ENCODE measurements around the gene NUP35. TPM values are rescaled to one million over a fixed set of nuclear protein-coding genes. Genes with fewer than 3 reads are reported as not detected.

Gene NUP35
- total and polyA plus RNA-seq, 2 of the 8 experiments (the other 6 are each of a cell fraction or from before 2014, with no cell fraction given): 30.7 to 48.7 TPM

DNA sequence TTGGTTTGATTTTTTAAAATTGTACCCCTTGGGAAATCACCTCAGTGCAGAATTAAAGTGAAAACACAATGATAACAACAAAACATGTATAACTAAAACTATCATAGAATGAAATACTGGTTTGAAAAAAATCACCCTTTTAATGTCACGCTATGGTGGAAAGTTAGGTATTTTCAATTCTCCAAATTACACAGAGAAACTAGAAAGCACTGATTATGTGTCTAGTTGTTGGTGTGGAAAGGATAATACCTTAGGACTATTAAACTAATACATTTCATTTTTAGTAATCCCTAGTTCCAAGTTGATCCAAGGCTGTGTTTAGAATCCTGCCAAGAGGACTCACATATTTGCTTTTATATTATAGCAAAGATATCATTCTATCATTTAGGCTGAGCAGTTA is 71.2 kb downstream of the NUP35 start:
- H2AFZ ChIP-seq (ENCODE audit: low read length): no peak overlapping the region
- 93% methylated on average over 1 of the region's 1 CpG; no CpG with 5 or more reads in 1 of the 2 experiments for whole genome bisulfite sequencing, 2 experiments (ENCODE audit: extremely low coverage in 1 of 2, insufficient coverage in 1 of 2, insufficient read length in 1 of 2, insufficient replicate concordance in 2 of 2, low coverage in 1 of 2, low lambda C conversion rate in 2 of 2, missing lambda C conversion rate in 1 of 2)

More for the DNA sequence above, 71.2 kb downstream of the NUP35 start:
- Histone ChIP-seq H3K36me3 (ENCODE audit: control insufficient read depth in 2 of 4, insufficient read depth in 4 of 4, low read length in 3 of 4) (peaks cover 0 to 6% (median 0%) of the 10 kb centered on the region in 4 experiments; a peak in 2 of 8 replicates), H4K91ac (replicated peaks; ENCODE audit: insufficient read length, low read length) (no peak overlapping the region), H3K23me2 (ENCODE audit: low read depth, low read length) (no peaks in the 10 kb centered on the region), H3K4me1 (replicated peaks in 1 of 4; ENCODE audit: control insufficient read depth in 3 of 4, insufficient read depth in 4 of 4, low read length in 3 of 4) (no peaks in the 10 kb centered on the region), H2BK12ac (ENCODE audit: low read depth, low read length) (no peak overlapping the region), H3K9ac (replicated peaks in 1 of 4; ENCODE audit: extremely low read depth in 1 of 4, low read depth in 3 of 4, low read length in 3 of 4) (no peak overlapping the region), H3K79me1 (ENCODE audit: low read depth, low read length) (no peaks in the 10 kb centered on the region), H3K27me3 (replicated peaks in 1 of 4; ENCODE audit: control insufficient read depth in 3 of 4, extremely low read depth in 1 of 4, insufficient read depth in 3 of 4, low read length in 3 of 4) (no peaks in the 10 kb centered on the region), H4K5ac (ENCODE audit: insufficient read length, low read depth, low read length) (no peak overlapping the region), H3K4ac (replicated peaks; ENCODE audit: insufficient read length, low read depth, low read length) (no peak overlapping the region), H3K23ac (ENCODE audit: insufficient read length) (no peak overlapping the region), H3K18ac (ENCODE audit: extremely low read depth, low read length) (no peak overlapping the region), H3K4me3 (ENCODE audit: extremely low read depth in 1 of 4, insufficient read depth in 2 of 4, low read depth in 3 of 4, low read length in 4 of 4) (no peak overlapping the region), H3K4me2 (ENCODE audit: insufficient read depth in 1 of 2, low read depth in 2 of 2, low read length in 2 of 2) (no peak overlapping the region), H3K9me3 (ENCODE audit: insufficient read depth in 2 of 2, low read depth in 1 of 2, low read length in 1 of 2) (no peaks in the 10 kb centered on the region), H3K79me2 (ENCODE audit: control insufficient read depth in 1 of 2, insufficient read depth in 2 of 2, low read length in 2 of 2) (no peaks in the 10 kb centered on the region), H2AK5ac (ENCODE audit: low read depth, low read length) (no peak overlapping the region), H3K56ac (replicated peaks; ENCODE audit: insufficient read length, low read depth, low read length) (no peak overlapping the region), H2BK15ac (ENCODE audit: low read length) (no peak overlapping the region), H4K8ac (ENCODE audit: extremely low read depth, insufficient read depth, low read length) (no peak overlapping the region), H3K14ac (ENCODE audit: insufficient read length) (no peak overlapping the region), H4K20me1 (replicated peaks in 1 of 2; ENCODE audit: control insufficient read depth in 1 of 2, insufficient read depth in 2 of 2, low read length in 2 of 2) (no peaks in the 10 kb centered on the region), H2BK120ac (replicated peaks; ENCODE audit: low read depth, low read length) (no peak overlapping the region), H2BK20ac (ENCODE audit: low read length) (no peak overlapping the region), H3K27ac (ENCODE audit: low read depth, low read length) (no peak overlapping the region), H2BK5ac (ENCODE audit: low read depth, low read length) (no peak overlapping the region)
- TF ChIP-seq ATF2 (IDR thresholded peaks at IDR 0.05; ENCODE audit: low read length) (no peak), EP300 (IDR thresholded peaks at IDR 0.05; ENCODE audit: borderline replicate concordance in 1 of 2, low read depth in 2 of 2, low read length in 2 of 2) (no peak), CTBP2 (IDR thresholded peaks at IDR 0.05; ENCODE audit: borderline replicate concordance, insufficient read depth, insufficient read length, low read length) (no peak), EZH2 (IDR thresholded peaks at IDR 0.05; ENCODE audit: low read depth, low read length, severe bottlenecking) (no peak), KDM5A (IDR thresholded peaks at IDR 0.05; ENCODE audit: low read length) (no peak), PHF8 (conservative IDR thresholded peaks at IDR 0.05; ENCODE audit: low read depth, low read length) (no peak)
- TF ChIP-seq, protein P1, sequence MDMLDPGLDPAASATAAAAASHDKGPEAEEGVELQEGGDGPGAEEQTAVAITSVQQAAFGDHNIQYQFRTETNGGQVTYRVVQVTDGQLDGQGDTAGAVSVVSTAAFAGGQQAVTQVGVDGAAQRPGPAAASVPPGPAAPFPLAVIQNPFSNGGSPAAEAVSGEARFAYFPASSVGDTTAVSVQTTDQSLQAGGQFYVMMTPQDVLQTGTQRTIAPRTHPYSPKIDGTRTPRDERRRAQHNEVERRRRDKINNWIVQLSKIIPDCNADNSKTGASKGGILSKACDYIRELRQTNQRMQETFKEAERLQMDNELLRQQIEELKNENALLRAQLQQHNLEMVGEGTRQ (IDR thresholded peaks at IDR 0.05; ENCODE audit: low read length): no peak
- ChIA-PET CTCF (ENCODE audit: partially characterized antibody) (interaction anchor here (1.1 to 1.9 kb wide), 2 partner anchors 48 to 58 kb away, joined by 3 to 7 read pairs; no protein-coding TSS in a partner anchor), POLR2A (ENCODE audit: partially characterized antibody) (interaction anchor here (0.9 kb wide), 2 partner anchors 16 to 22 kb away, joined by 3 to 4 read pairs; no protein-coding TSS in a partner anchor)
- no peak for FAIRE-seq
- no peak for DNase-seq (ENCODE audit: low read depth in 1 of 2, low spot score in 2 of 2)

All from H1 (cell line).